ENCODE measurements around the gene GFM2.
"Not testable (repeated sequence)": the region's sequence is repeated elsewhere in the genome, so short reads cannot be mapped to it uniquely, and the experiment has no call there.

GFM2 gene

GRCh38 chr5:74693191-74693590, 73.7 kb downstream of the GFM2 start:
- DNase-seq (ENCODE audit: low read depth): peak; percentile 38

GRCh38 chr5:74686962-74687751, 79.8 kb downstream of the GFM2 start:
- peak; percentile 67 for DNase-seq (ENCODE audit: low read depth)

DNA sequence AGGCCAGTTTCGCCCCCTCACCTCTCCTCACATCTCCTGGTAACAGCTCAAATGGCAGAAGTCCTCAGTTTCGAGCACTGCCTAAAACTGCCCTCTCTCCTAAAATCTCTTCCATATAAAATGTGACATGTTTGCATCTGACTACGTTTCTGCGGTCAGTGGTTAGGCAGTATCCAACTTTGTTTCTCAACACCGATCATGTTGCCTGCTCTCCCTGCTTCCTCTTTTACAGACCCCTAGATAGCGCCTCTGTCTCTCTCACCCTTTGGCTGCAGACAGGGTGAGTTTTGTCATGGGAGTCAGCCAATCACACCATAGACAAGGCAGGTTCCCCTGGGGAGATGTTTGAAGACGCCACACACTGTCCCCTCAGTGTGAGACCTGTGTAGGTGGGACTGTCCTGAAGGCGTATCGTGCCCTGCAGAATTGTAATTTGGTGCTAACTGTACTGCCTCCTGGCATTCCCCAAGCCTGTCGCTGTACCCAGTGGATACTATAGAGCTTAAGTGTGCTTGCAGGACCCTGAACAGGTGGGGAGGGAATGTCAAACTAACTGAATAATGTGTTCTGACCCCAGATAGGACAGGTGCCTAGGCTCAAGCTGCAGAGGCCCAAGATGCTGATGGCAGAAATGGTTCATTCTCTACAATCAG, 80.8 kb downstream of the GFM2 start:
- DNase-seq (ENCODE audit: low read depth): peak; percentile 61

DNA sequence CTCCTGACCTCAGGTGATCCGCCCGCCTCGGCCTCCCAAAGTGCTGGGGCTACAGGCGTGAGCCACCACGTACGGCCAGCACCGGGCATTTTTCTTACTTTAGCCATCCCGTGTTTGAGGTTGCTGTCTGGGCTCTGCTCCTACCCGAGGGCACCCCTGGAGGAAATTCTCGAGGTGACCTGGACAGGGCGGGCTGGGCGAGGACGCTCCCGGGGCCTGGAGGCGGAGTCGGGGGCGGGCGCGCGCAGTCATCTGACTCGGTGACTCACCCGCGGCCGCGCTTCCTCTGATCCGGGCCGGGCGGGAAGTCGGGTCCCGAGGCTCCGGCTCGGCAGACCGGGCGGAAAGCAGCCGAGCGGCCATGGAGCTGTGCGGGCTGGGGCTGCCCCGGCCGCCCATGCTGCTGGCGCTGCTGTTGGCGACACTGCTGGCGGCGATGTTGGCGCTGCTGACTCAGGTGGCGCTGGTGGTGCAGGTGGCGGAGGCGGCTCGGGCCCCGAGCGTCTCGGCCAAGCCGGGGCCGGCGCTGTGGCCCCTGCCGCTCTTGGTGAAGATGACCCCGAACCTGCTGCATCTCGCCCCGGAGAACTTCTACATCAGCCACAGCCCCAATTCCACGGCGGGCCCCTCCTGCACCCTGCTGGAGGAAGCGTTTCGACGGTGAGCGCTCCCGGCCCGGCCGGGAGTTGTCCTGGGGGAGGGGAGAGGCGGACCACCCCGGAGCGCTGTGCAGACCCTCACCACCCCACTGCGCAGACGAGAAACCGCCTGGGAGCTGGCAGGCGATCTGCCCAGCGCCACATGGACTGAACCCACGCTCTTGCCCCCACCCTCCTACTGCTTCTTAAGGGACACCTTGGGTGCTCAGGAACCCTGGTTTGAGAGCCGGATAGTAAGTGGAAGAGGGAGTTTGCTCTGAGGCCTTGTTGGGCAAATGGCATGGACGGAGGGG, 81.7 kb downstream of the GFM2 start, which contains the start of gene HEXB:
Gene HEXB (plus strand): TSS at position 334 of the 952 bp plus-strand sequence. CDS start 28 bp downstream, at position 362.
- peak; percentile 86 for DNase-seq (ENCODE audit: low read depth)

GRCh38 chr5:74679966-74680365, 87.0 kb downstream of the GFM2 start:
- peak; percentile 50 for DNase-seq (ENCODE audit: low read depth)

- not testable (repeated sequence) for DNase-seq (ENCODE audit: low read depth)
Observed at GRCh38 chr5:74679300-74679699, 87.6 kb downstream of the GFM2 start.

DNA sequence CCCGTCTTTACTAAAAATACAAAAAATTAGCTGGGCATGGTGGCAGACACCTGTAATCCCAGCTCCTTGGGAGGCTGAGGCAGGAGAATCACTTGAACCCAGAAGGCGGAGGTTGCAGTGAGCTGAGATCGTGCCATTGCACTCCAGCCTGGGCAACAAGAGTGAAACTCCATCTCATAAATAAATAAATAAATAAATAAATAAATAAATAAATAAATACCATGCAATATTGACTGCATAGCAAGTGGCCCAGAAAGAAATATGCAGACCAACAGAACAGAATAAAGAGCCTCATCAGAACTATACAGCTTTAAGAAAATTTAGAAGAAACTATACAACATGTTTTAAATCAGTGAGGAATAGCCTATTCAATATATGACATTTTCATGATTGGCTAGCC, 88.8 kb downstream of the GFM2 start:
- DNase-seq (ENCODE audit: low read depth): not testable (repeated sequence)

DNA sequence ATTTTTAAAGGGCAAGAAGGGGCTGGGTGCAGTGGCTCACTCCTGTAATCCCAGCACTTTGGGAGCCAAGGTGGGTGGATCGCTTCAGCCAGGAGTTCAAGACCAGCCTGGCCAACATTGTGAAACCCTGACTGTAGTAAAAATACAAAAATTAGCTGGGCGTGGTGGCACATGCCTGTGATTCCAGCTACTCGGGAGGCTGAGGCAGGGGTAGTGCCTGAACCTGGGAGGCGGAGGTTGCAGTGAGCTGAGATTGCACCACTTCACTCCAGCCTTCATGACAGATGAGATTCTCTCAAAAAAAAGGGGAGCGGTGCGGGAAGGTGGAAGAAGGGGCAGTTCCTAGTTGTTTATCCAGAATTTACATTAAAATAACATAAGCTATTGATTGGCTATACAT, 90.5 kb downstream of the GFM2 start:
- DNase-seq (ENCODE audit: low read depth): not testable (repeated sequence)

- DNase-seq (ENCODE audit: low read depth): peak; percentile 68
Observed at GRCh38 chr5:74673011-74673790, 93.7 kb downstream of the GFM2 start.

GRCh38 chr5:74672215-74672877, 94.6 kb downstream of the GFM2 start:
- no peak for DNase-seq (ENCODE audit: low read depth)

Measured in EH (cell line).